Naive thymus-derived CD8-positive, alpha-beta T cell (primary cell): ENCODE measurements around the gene ZC3H7A. TPM values are rescaled to one million over a fixed set of nuclear protein-coding genes. Genes with fewer than 3 reads are reported as not detected.
"Not testable (repeated sequence)": the region's sequence is repeated elsewhere in the genome, so short reads cannot be mapped to it uniquely, and the experiment has no call there.

ENCODE experiments used
- ATAC-seq, 2 donors: fragments of 150-1000 bp; cut with Tn5 transposase in 1 of 2; sonication (Bioruptor Pico), chemical (Tn5 transposase) in 1 of 2; 1 replicate in 1 of 2; 2 replicates in 1 of 2; pipeline ENCODE4 v1.10.0; 2021; ENCODE audit warnings: mild to moderate bottlenecking in 2 of 2, moderate library complexity in 2 of 2
- POLR2A ChIA-PET: fragments of 350-600 bp; sonication (Branson Sonifier 250); formaldehyde crosslinking; loops from one replicate; lab custom pipeline; 2021; ENCODE audit warnings: antibody characterized with exemption; lab: Charles Lee
- DNase-seq, 10 donors: peaks; one replicate each; pipeline versions ENCODE4 v3.0.0 to v3.0.0-alpha.2; 2020 to 2022
- H3K27ac Mint-ChIP-seq, 10 donors: one replicate each; pipeline ENCODE4 v1.8.0; 2020 to 2022; ENCODE audit warnings: mild to moderate bottlenecking in 10 of 10, mixed read lengths in 10 of 10, moderate library complexity in 4 of 10, inconsistent platforms in 1 of 10
- H3K27me3 Mint-ChIP-seq, 5 donors: one replicate each; pipeline ENCODE4 v1.8.0; 2021 to 2022; ENCODE audit warnings: mixed read lengths in 5 of 5
- H3K36me3 Mint-ChIP-seq, 3 donors: one replicate each; pipeline ENCODE4 v1.8.0; 2020 to 2022; ENCODE audit warnings: mixed read lengths in 3 of 3, mild to moderate bottlenecking in 2 of 3, inconsistent platforms in 1 of 3
- H3K4me1 Mint-ChIP-seq, 4 donors: one replicate each; pipeline ENCODE4 v1.8.0; 2021 to 2022; ENCODE audit warnings: mixed read lengths in 4 of 4
- H3K4me3 Mint-ChIP-seq, 10 donors: one replicate each; pipeline ENCODE4 v1.8.0; 2020 to 2022; ENCODE audit warnings: mild to moderate bottlenecking in 10 of 10, mixed read lengths in 10 of 10, moderate library complexity in 6 of 10, inconsistent platforms in 1 of 10
- H3K9me3 Mint-ChIP-seq, 9 donors: one replicate each; pipeline ENCODE4 v1.8.0; 2020 to 2022; ENCODE audit warnings: mixed read lengths in 9 of 9, mild to moderate bottlenecking in 3 of 9, inconsistent platforms in 1 of 9, moderate library complexity in 1 of 9
- polyA plus RNA-seq, 3 donors: library from polyadenylated mRNA; unstranded; fragments of 300-500 nt; fragmentation: Illumina TruSeq; gene quantifications; one replicate each; pipeline ENCODE4 v1.2.3, GENCODE V29; 2021
- total RNA-seq, 8 experiments: library from RNA in 2 of 8; stranded (reverse) in 2 of 8; gene quantifications; one replicate each; pipeline ENCODE4 v1.2.3 and lab custom pipeline; 2021 to 2026

ZC3H7A gene
- total and polyA plus RNA-seq, 5 experiments from 2014 or later, result 29.7 to 72.2 (median 35.1) TPM

GRCh38 chr16:11825520-11826165 lies 28.6 kb upstream of the ZC3H7A start:
- ATAC-seq, DNase-seq: not testable (repeated sequence)

GRCh38 chr16:11824362-11824761 lies 27.3 kb upstream of the ZC3H7A start:
- Mint-ChIP-seq H3K4me1 (peaks cover 0 to 3% (median 0%) of the 10 kb centered on the region in 4 donors), H3K27me3 (no peaks in the 10 kb centered on the region), H3K9me3 (no peaks in the 10 kb centered on the region), H3K27ac (no peak overlapping the region), H3K36me3 (no peaks in the 10 kb centered on the region), H3K4me3 (no peak overlapping the region)
- ATAC-seq (no peak), DNase-seq (no peak)
- POLR2A ChIA-PET, result interaction anchor here (0.9 kb wide), 1 partner anchor 16 kb away, joined by 3 read pairs; no protein-coding TSS in a partner anchor

More at GRCh38 chr16:11825520-11826165, 28.6 kb upstream of the ZC3H7A start:
- H3K27ac Mint-ChIP-seq, H3K4me3 Mint-ChIP-seq, H3K36me3 Mint-ChIP-seq, H3K9me3 Mint-ChIP-seq, H3K4me1 Mint-ChIP-seq, H3K27me3 Mint-ChIP-seq, POLR2A ChIA-PET: not testable (repeated sequence)

- H3K4me1 Mint-ChIP-seq, H3K27me3 Mint-ChIP-seq, H3K4me3 Mint-ChIP-seq, H3K9me3 Mint-ChIP-seq, H3K27ac Mint-ChIP-seq, DNase-seq, ATAC-seq, POLR2A ChIA-PET, H3K36me3 Mint-ChIP-seq: not testable (repeated sequence)
Observed at GRCh38 chr16:11823645-11824044, 26.6 kb upstream of the ZC3H7A start.

- no peak overlapping the region for H3K4me3 Mint-ChIP-seq
- no peaks in the 10 kb centered on the region for H3K36me3 Mint-ChIP-seq
- no peaks in the 10 kb centered on the region for H3K9me3 Mint-ChIP-seq
- ATAC-seq (no peak), DNase-seq (no peak)
- POLR2A ChIA-PET, result no interaction called here
- H3K27ac Mint-ChIP-seq, result no peak overlapping the region
- H3K27me3 Mint-ChIP-seq, result no peaks in the 10 kb centered on the region
- peaks cover 0 to 3% (median 0%) of the 10 kb centered on the region in 4 donors for H3K4me1 Mint-ChIP-seq
Observed at GRCh38 chr16:11819798-11820197, 22.7 kb upstream of the ZC3H7A start.

GRCh38 chr16:11818970-11819369 lies 21.9 kb upstream of the ZC3H7A start:
- not testable (repeated sequence) for H3K9me3 Mint-ChIP-seq

GRCh38 chr16:11816123-11816522 lies 19.1 kb upstream of the ZC3H7A start:
- H3K36me3 Mint-ChIP-seq, result no peaks in the 10 kb centered on the region
- H3K27me3 Mint-ChIP-seq, result no peaks in the 10 kb centered on the region
- H3K27ac Mint-ChIP-seq, result no peak overlapping the region
- H3K4me1 Mint-ChIP-seq, result peaks cover 0 to 7% (median 3%) of the 10 kb centered on the region in 4 donors
- ATAC-seq (no peak), DNase-seq (no peak)
- no peak overlapping the region for H3K4me3 Mint-ChIP-seq
- no peaks in the 10 kb centered on the region for H3K9me3 Mint-ChIP-seq
- POLR2A ChIA-PET, result no interaction called here

More at GRCh38 chr16:11818970-11819369, 21.9 kb upstream of the ZC3H7A start:
- ATAC-seq, H3K4me3 Mint-ChIP-seq, H3K27ac Mint-ChIP-seq, H3K36me3 Mint-ChIP-seq, H3K27me3 Mint-ChIP-seq, H3K4me1 Mint-ChIP-seq, DNase-seq: not testable (repeated sequence)
- POLR2A ChIA-PET, result interaction anchor here (1.8 kb wide), 1 partner anchor 16 kb away, joined by 4 read pairs; no protein-coding TSS in a partner anchor

- ATAC-seq, H3K27me3 Mint-ChIP-seq, H3K36me3 Mint-ChIP-seq, H3K27ac Mint-ChIP-seq, DNase-seq, H3K4me3 Mint-ChIP-seq, H3K9me3 Mint-ChIP-seq, POLR2A ChIA-PET: not testable (repeated sequence)
- H3K4me1 Mint-ChIP-seq, result peaks cover 5 to 15% (median 10%) of the 10 kb centered on the region in 4 donors
Observed at GRCh38 chr16:11814800-11815199, 17.7 kb upstream of the ZC3H7A start.

GRCh38 chr16:11806721-11807120 lies 9.7 kb upstream of the ZC3H7A start:
- POLR2A ChIA-PET, result interaction anchor here (0.6 to 2.2 kb wide), 2 partner anchors 9 to 29 kb away, joined by 5 to 10 read pairs; partner anchors contain the start of gene ZC3H7A
- ATAC-seq, result no peak
- Mint-ChIP-seq H3K27me3 (no peaks in the 10 kb centered on the region), H3K9me3 (no peaks in the 10 kb centered on the region), H3K4me3 (no peak overlapping the region), H3K36me3 (no peaks in the 10 kb centered on the region), H3K4me1 (peaks cover 8 to 13% (median 11%) of the 10 kb centered on the region in 4 donors), H3K27ac (no peak overlapping the region)
- no peak for DNase-seq

- Mint-ChIP-seq H3K4me3 (no peak overlapping the region), H3K9me3 (no peaks in the 10 kb centered on the region), H3K27ac (no peak overlapping the region), H3K27me3 (no peaks in the 10 kb centered on the region), H3K36me3 (no peaks in the 10 kb centered on the region), H3K4me1 (peaks cover 8 to 20% (median 14%) of the 10 kb centered on the region in 4 donors)
- POLR2A ChIA-PET, result no interaction called here
- no peak for ATAC-seq
- DNase-seq, result no peak
Observed at GRCh38 chr16:11805556-11805955, 8.5 kb upstream of the ZC3H7A start.

GRCh38 chr16:11801481-11802021 lies 4.5 kb upstream of the ZC3H7A start:
- Mint-ChIP-seq H3K27ac (peak overlapping the region in 5 of 10 donors; percentile 11 to 81 (median 23)), H3K4me1 (peaks cover 22 to 42% (median 37%) of the 10 kb centered on the region in 4 donors), H3K27me3 (no peaks in the 10 kb centered on the region), H3K4me3 (peak overlapping the region in 1 of 10 donors; percentile 40), H3K9me3 (no peaks in the 10 kb centered on the region), H3K36me3 (no peaks in the 10 kb centered on the region)
- POLR2A ChIA-PET, result interaction anchor here (0.6 kb wide), 1 partner anchor 58 kb away, joined by 3 read pairs; no protein-coding TSS in a partner anchor
- DNase-seq (no peak), ATAC-seq (no peak)

- H3K4me3 Mint-ChIP-seq, result peak overlapping the region in 8 of 10 donors; percentile 39 to 95 (median 50)
- no peak for DNase-seq
- no peaks in the 10 kb centered on the region for H3K9me3 Mint-ChIP-seq
- peak overlapping the region in 9 of 10 donors; percentile 62 to 100 (median 97) for H3K27ac Mint-ChIP-seq
- no peaks in the 10 kb centered on the region for H3K27me3 Mint-ChIP-seq
- H3K4me1 Mint-ChIP-seq, result peaks cover 24 to 50% (median 45%) of the 10 kb centered on the region in 4 donors
- H3K36me3 Mint-ChIP-seq, result no peaks in the 10 kb centered on the region
- ATAC-seq, result no peak
- POLR2A ChIA-PET, result interaction anchor here (1.2 to 1.6 kb wide), 2 partner anchors 10 to 58 kb away, joined by 3 to 5 read pairs; partner anchors contain the start of gene TXNDC11
Observed at GRCh38 chr16:11800382-11800718, 3.3 kb upstream of the ZC3H7A start.

GRCh38 chr16:11799509-11800381 lies 2.7 kb upstream of the ZC3H7A start:
- no peak for ATAC-seq
- Mint-ChIP-seq H3K4me1 (peaks cover 29 to 56% (median 52%) of the 10 kb centered on the region in 4 donors), H3K27me3 (no peaks in the 10 kb centered on the region), H3K4me3 (peak overlapping the region in 9 of 10 donors; percentile 39 to 97 (median 61)), H3K9me3 (no peaks in the 10 kb centered on the region), H3K36me3 (peaks cover 0 to 3% (median 0%) of the 10 kb centered on the region in 3 donors), H3K27ac (peak overlapping the region; percentile 79 to 100 (median 98))
- POLR2A ChIA-PET, result interaction anchor here (1.2 to 1.8 kb wide), 3 partner anchors 9 to 58 kb away, joined by 3 to 5 read pairs (median 5); partner anchors contain the start of gene TXNDC11
- DNase-seq, result peak in 3 of 10 donors; percentile 32 to 36 (median 35)
